Naive B cell (primary cell): Measurements from ENCODE around the gene IQCE. TPM values are rescaled to one million over a fixed set of nuclear protein-coding genes. Genes with fewer than 3 reads are reported as not detected.
A peak's percentile ranks its signal among the peaks of the same experiment; 100 is the strongest.
"Not testable (repeated sequence)": the region's sequence is repeated elsewhere in the genome, so short reads cannot be mapped to it uniquely, and the experiment has no call there.

Experiments
- ATAC-seq, 2 donors: fragments of 150-1000 bp; cut with Tn5 transposase; 2 replicates each; pipeline ENCODE4 v1.10.0; 2021; ENCODE audit warnings: low read depth in 2 of 2, mild to moderate bottlenecking in 2 of 2, moderate library complexity in 2 of 2
- DNase-seq: peaks from one replicate; pipeline ENCODE4 v3.0.0; 2022
- H3K27ac Mint-ChIP-seq, 6 donors: one replicate each; pipeline ENCODE4 v1.8.0; 2020 to 2022; ENCODE audit warnings: mild to moderate bottlenecking in 6 of 6, mixed read lengths in 6 of 6, moderate library complexity in 5 of 6, inconsistent platforms in 2 of 6
- H3K27me3 Mint-ChIP-seq, 3 donors: one replicate each; pipeline ENCODE4 v1.8.0; 2021 to 2022; ENCODE audit warnings: mixed read lengths in 3 of 3, mild to moderate bottlenecking in 1 of 3
- H3K36me3 Mint-ChIP-seq, 2 donors: one replicate each; pipeline ENCODE4 v1.8.0; 2020 to 2022; ENCODE audit warnings: mixed read lengths in 2 of 2, inconsistent platforms in 1 of 2, mild to moderate bottlenecking in 1 of 2
- H3K4me1 Mint-ChIP-seq, 3 donors: one replicate each; pipeline ENCODE4 v1.8.0; 2020 to 2022; ENCODE audit warnings: mixed read lengths in 3 of 3, inconsistent platforms in 1 of 3, mild to moderate bottlenecking in 1 of 3, moderate library complexity in 1 of 3
- H3K4me3 Mint-ChIP-seq, 8 donors: one replicate each; pipeline ENCODE4 v1.8.0; 2020 to 2022; ENCODE audit warnings: mild to moderate bottlenecking in 8 of 8, mixed read lengths in 8 of 8, moderate library complexity in 8 of 8, inconsistent platforms in 2 of 8
- H3K9me3 Mint-ChIP-seq, 7 donors: one replicate each; pipeline ENCODE4 v1.8.0; 2020 to 2022; ENCODE audit warnings: mixed read lengths in 7 of 7, mild to moderate bottlenecking in 5 of 7, inconsistent platforms in 2 of 7, moderate library complexity in 1 of 7
- polyA plus RNA-seq, 6 donors: library from polyadenylated mRNA; unstranded; fragments of 300-500 nt; fragmentation: Illumina TruSeq; gene quantifications; one replicate each; pipeline ENCODE4 v1.2.3, GENCODE V29; 2021; ENCODE audit warnings: low read depth in 6 of 6

IQCE gene
- polyA plus RNA-seq, 6 donors from 2014 or later: 0.36 to 1.7 (median 1.3) TPM; not detected in 1

DNA sequence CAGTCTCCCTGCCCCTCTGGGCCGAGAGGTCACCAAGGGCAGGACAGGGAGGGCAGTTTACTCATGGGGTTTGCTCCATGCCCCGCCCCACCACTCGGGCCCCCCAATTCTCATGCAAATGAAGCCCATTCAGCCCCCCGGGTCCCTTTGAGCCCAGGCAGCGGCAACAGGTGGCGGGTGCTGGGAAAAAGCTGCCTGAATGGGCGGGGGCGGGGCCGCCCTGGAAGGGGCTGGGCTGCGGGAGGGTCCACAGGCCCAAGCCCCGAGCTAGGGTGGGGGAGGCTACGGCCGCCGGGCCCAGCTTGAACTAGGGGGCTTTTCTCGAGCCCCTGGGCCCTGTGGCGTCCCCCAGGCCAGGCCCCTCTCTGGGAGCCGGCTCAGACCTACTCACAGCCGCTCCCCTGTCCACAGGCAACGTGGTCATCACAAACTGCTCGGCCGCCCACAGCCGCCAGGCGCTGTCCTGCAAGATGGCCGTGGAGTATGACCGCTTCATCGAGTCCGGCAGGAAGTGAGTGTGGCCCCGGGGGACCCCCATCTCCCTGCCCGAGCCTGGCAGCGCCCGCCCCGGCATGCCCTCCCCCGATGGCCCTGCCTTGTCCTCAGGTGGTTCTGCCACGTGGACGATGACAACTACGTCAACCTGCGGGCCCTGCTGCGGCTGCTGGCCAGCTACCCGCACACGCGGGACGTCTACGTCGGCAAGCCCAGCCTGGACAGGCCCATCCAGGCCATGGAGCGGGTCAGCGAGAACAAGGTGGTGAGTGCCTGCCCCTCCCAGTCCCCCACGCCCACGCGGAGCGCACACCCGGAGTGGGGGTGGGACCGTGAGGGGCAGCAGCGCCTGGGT lies 33.7 kb upstream of the IQCE start:
- peak overlapping the region in 5 of 8 donors; percentile 35 to 94 (median 92) for H3K4me3 Mint-ChIP-seq
- H3K9me3 Mint-ChIP-seq: no peaks in the 10 kb centered on the region
- H3K36me3 Mint-ChIP-seq: peaks cover 0 to 13% of the 10 kb centered on the region in 2 donors
- H3K27me3 Mint-ChIP-seq: no peaks in the 10 kb centered on the region
- no peak for ATAC-seq
- DNase-seq: no peak
- peak overlapping the region in 4 of 6 donors; percentile 38 to 95 (median 50) for H3K27ac Mint-ChIP-seq
- H3K4me1 Mint-ChIP-seq: peaks cover 50 to 85% (median 65%) of the 10 kb centered on the region in 3 donors

DNA sequence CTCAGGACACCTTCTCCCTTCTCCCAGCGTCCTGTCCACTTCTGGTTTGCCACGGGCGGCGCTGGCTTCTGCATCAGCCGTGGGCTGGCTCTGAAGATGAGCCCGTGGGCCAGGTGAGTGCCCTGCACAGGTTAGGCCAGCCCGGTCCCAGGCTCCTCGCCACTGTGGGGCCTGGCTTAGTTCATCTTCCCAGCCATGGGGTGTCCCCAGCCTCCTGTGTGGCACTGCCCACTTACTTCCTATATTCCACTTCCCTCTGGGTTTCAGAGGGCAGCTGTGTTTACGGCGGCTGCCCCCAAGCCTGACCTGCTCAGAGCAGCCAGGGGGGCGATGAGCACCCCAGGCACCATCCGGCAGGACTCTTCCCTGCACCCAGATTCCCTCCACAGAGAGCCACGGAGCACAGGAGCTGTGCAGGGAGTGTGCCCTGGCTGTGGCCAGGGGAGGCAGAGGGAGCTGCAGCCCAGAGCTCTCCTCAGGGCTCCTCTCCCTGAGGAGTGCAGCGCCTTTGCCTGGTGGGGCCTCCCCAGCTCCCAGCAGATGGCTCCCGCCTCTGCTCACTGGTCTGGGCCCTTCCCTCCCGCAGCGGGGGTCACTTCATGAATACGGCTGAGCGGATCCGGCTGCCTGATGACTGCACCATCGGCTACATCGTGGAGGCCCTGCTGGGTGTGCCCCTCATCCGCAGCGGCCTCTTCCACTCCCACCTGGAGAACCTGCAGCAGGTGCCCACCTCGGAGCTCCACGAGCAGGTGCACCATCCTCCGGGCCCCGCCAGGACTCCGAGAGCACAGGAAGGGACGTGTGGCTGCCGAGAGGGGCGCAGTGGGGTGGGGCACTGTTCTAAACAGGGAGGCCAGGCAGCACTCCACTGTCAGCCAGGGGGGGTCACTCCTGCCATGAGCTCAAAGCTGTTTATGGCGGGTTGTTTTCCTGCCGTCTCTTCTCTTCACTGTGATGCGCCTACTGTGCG lies 32.8 kb upstream of the IQCE start:
- H3K4me1 Mint-ChIP-seq: peaks cover 53 to 87% (median 74%) of the 10 kb centered on the region in 3 donors
- H3K9me3 Mint-ChIP-seq: no peaks in the 10 kb centered on the region
- H3K4me3 Mint-ChIP-seq: peak overlapping the region; percentile 35 to 81 (median 65)
- ATAC-seq: no peak
- H3K27ac Mint-ChIP-seq: peak overlapping the region; percentile 61 to 95 (median 86)
- no peak for DNase-seq
- peaks cover 0 to 13% of the 10 kb centered on the region in 2 donors for H3K36me3 Mint-ChIP-seq
- no peaks in the 10 kb centered on the region for H3K27me3 Mint-ChIP-seq

GRCh38 chr7:2526659-2527504 lies 31.9 kb upstream of the IQCE start:
- H3K4me3 Mint-ChIP-seq: peak overlapping the region; percentile 53 to 91 (median 71)
- DNase-seq (no peak), ATAC-seq (no peak)
- H3K27ac Mint-ChIP-seq: peak overlapping the region in 5 of 6 donors; percentile 15 to 99 (median 95)
- peaks cover 0 to 9% of the 10 kb centered on the region in 2 donors for H3K36me3 Mint-ChIP-seq
- peaks cover 48 to 87% (median 77%) of the 10 kb centered on the region in 3 donors for H3K4me1 Mint-ChIP-seq
- no peaks in the 10 kb centered on the region for H3K9me3 Mint-ChIP-seq
- H3K27me3 Mint-ChIP-seq: no peaks in the 10 kb centered on the region

DNA sequence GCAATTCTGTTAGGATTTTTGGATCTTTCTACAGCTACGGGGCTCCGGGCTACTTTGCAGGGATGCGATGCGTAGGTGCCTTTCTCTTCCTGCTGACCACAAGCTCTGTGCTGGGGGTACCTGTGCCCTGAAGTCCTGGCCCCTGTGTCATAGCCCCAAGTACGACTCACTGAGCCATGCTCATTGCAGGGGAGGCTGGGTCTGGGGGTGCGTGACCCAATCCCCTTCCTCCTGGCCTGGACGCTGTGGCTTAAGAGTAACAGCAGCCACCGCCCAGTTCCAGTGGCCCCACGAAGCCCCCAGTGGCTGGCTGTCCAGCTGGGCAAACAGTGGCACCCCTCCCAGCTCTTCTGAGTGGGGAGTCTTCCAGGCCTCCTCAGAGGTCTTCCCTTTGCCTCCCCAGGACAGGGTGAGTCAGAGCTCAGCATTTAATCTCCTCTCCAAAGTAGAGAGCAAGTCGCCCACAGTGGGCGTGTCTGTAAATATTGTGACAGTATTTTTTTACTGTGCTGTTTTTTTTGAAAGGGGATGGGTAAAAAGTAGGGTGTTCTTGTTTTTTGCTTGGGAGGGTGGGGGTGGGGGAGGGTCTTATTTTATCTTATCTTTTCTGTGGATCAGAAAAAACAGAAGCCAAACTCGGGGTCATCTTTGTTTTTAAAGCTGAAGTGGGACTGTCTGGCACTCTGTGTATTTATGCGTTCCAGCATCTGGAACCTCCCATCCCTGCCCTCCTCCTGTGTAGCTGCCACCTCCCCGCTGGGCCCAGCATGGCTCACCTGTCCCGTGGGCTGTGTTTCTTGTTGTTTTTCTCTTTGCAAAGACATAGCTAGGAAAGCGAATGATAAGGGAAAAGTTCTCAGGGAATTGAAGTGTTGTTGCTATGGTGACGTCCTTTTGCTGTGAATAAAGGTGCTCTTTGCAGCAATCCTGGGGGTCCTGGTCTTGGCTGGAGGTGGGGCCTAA lies 31.0 kb upstream of the IQCE start:
- no peaks in the 10 kb centered on the region for H3K27me3 Mint-ChIP-seq
- peaks cover 0 to 4% of the 10 kb centered on the region in 2 donors for H3K36me3 Mint-ChIP-seq
- H3K9me3 Mint-ChIP-seq: no peaks in the 10 kb centered on the region
- DNase-seq (no peak), ATAC-seq (no peak)
- peak overlapping the region; percentile 5 to 100 (median 98) for H3K27ac Mint-ChIP-seq
- peak overlapping the region; percentile 78 to 95 (median 86) for H3K4me3 Mint-ChIP-seq
- H3K4me1 Mint-ChIP-seq: peaks cover 45 to 82% (median 73%) of the 10 kb centered on the region in 3 donors

GRCh38 chr7:2528481-2529095 lies 30.2 kb upstream of the IQCE start:
- peak overlapping the region; percentile 95 to 100 (median 98) for H3K27ac Mint-ChIP-seq
- DNase-seq: no peak
- H3K36me3 Mint-ChIP-seq: no peaks in the 10 kb centered on the region
- H3K27me3 Mint-ChIP-seq: no peaks in the 10 kb centered on the region
- H3K4me3 Mint-ChIP-seq: peak overlapping the region; percentile 78 to 95 (median 86)
- no peaks in the 10 kb centered on the region for H3K9me3 Mint-ChIP-seq
- peaks cover 40 to 74% (median 67%) of the 10 kb centered on the region in 3 donors for H3K4me1 Mint-ChIP-seq
- no peak for ATAC-seq

GRCh38 chr7:2529161-2530070 lies 29.4 kb upstream of the IQCE start:
- Mint-ChIP-seq H3K4me3 (peak overlapping the region; percentile 78 to 95 (median 88)), H3K27me3 (no peaks in the 10 kb centered on the region), H3K27ac (peak overlapping the region; percentile 95 to 100 (median 98))

DNA sequence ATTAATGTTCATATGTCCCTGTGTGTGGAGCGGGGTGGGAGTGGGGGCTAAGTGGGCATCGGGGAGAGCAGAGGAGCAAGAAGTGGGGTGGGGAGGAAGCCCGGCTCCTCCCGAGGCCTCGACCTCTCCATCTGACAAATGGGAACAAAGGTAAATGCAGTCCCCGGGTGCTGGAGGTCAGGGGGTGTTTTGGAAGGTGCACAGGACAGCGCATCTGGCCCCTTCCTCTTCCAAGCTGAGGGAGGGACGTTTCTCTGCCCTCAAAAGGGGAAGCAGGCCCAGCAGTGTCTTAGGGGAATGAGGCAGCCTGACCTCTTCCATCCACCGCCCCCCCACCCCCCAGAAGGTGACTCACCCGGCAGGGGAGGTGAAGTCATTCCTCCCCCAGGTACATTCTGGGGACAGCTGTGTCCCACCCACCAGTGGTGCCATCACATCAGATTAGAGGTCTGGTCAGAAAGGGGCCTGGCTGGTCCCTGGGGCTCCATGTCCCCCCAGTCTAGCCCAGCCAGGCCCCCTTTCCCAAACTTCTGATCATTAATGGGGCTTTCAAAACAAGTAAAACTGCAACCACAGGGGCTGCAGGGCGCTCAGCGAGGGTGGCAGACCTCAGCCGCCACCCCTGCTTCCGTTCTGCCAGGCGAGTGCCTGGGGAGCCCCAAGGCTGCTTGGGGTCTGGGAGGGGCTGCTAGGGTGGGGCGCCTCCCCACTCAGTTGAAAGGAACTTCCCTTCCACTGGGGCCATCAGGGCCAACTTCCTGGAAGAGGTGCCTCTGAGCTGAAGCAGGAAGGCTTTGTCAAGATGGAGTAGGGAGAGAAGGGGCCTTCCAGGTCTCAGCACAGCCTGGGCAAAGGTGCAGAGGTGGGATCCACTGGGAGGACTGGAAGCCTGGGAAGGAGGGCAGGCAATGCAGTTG lies 28.4 kb upstream of the IQCE start:
- Mint-ChIP-seq H3K4me1 (peaks cover 40 to 65% (median 58%) of the 10 kb centered on the region in 3 donors), H3K27me3 (no peaks in the 10 kb centered on the region), H3K36me3 (no peaks in the 10 kb centered on the region), H3K27ac (peak overlapping the region; percentile 93 to 100 (median 98)), H3K9me3 (no peaks in the 10 kb centered on the region), H3K4me3 (peak overlapping the region; percentile 78 to 95 (median 88))
- peak; percentile 67 to 70 for ATAC-seq
- peak; percentile 86 for DNase-seq

More at GRCh38 chr7:2529161-2530070, 29.4 kb upstream of the IQCE start:
- peaks cover 40 to 71% (median 59%) of the 10 kb centered on the region in 3 donors for H3K4me1 Mint-ChIP-seq
- DNase-seq (peak; percentile 95), ATAC-seq (peak; percentile 80)
- H3K9me3 Mint-ChIP-seq: no peaks in the 10 kb centered on the region
- H3K36me3 Mint-ChIP-seq: no peaks in the 10 kb centered on the region

DNA sequence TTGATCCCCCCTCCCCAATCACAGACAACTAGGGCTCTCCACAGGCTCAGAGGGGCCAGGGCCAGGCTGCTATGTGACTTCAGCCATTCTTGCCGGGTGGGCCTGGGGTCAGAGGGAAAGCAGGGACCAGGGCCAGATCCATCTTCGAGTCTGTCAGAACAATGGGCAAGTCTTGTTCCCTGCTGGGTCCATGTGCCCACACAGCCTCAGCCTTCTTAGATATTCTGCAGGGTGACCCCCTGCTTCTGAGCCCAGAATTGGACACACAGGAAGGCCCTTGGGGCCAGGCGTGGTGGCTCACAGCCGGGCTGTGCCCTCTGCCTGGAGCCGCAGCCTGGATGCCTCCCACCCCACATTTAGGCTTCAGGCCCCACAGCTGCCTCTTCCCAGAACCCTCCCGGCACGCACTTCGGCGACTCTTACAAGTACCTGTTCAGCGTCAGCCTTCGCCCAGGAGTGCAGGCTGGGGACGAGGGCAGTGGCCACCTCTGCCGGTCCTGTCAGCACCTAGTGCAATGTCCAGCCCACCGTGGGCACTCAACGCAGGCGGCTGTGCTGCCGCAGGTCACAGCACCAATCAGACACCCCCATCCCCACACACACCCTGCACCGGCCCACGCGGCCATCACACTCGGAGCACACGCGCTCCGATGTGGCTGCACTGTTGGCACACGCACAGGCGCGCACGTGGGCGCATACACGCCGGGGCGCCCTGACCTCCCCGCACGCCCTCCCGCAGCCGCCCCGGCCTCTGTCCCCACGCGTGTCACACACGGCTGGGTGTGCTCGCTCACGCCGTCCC lies 27.6 kb upstream of the IQCE start:
- H3K9me3 Mint-ChIP-seq, DNase-seq, ATAC-seq, H3K27me3 Mint-ChIP-seq, H3K36me3 Mint-ChIP-seq: not testable (repeated sequence)
- Mint-ChIP-seq H3K4me1 (peaks cover 36 to 56% (median 53%) of the 10 kb centered on the region in 3 donors), H3K4me3 (peak overlapping the region in 7 of 8 donors; percentile 78 to 95 (median 87)), H3K27ac (peak overlapping the region; percentile 93 to 100 (median 98))

DNA sequence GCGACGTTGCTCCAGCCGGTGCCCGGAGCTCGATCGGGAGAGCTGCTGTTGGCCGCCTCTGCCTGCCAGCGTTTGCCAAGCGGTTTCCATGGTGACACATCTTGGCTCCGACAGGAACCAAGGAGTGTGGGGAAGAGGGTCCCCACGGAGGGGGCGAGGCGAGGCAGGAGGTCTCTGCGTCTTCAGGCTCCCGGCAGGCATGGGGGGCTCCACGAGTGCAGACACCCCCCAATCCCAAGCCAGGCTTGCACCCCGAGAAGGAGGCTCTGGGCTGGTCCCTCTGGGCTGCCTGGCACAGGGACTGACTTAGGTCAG lies 27.0 kb upstream of the IQCE start:
- H3K27me3 Mint-ChIP-seq, ATAC-seq, H3K36me3 Mint-ChIP-seq, DNase-seq, H3K9me3 Mint-ChIP-seq: not testable (repeated sequence)
- Mint-ChIP-seq H3K4me3 (peak overlapping the region in 1 of 8 donors; percentile 78), H3K4me1 (peaks cover 33 to 52% (median 51%) of the 10 kb centered on the region in 3 donors), H3K27ac (peak overlapping the region in 5 of 6 donors; percentile 24 to 99 (median 92))
